Measurements from ENCODE around the gene CTNS. TPM values are rescaled to one million over a fixed set of nuclear protein-coding genes. Genes with fewer than 3 reads are reported as not detected.
"Not testable (repeated sequence)": the region's sequence is repeated elsewhere in the genome, so short reads cannot be mapped to it uniquely, and the experiment has no call there.

The CTNS gene
- total RNA-seq, 1 experiment from 2014 or later = 10.3 TPM

DNA sequence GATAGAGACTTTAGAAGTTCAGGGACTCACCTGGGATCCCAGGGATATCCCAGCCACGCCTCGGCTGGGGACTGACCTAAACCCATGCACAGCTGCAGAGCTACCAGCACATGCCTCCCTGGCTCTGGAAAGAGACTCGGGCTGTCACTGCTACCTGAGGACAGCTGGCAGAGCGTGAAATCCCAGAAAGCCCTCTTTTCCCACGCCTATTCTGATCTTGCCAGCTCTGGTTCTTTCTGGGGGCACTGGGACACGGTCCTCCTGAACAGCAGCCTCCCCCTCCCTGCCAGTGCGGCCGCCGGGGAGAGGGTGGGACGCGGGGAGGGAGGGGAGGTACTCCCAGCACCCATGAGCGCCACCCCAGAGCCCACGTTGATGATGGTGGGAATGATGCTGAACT lies 48.6 kb downstream of the CTNS start:
- DNase-seq (ENCODE audit: low read depth) = no peak

DNA sequence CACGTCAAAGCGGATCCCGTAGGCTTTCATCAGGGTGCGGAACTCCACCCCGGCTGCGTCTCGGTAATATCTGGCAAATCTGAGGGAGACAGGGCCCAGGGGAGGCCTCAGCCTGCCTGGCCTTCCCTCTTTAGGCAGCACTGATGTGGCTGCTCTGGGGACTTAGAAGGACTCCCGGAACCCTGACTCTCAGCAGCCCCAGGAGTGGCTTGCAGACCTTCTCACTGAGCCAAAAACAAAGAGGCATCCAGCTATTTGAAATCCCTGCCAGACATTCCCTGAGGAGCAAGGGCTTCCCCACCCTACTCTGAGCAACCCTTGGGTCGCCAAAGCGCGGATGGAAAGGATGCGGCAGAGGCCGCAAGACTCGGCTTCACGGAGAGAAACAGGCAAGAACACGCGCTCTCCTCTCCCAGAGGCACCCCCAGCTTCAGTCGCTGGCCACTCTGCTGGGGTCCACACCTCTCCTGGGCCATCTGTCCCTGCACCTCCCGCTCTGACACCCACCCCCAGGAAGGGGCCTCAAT lies 51.5 kb downstream of the CTNS start:
- DNase-seq (ENCODE audit: low read depth) = no peak

DNA sequence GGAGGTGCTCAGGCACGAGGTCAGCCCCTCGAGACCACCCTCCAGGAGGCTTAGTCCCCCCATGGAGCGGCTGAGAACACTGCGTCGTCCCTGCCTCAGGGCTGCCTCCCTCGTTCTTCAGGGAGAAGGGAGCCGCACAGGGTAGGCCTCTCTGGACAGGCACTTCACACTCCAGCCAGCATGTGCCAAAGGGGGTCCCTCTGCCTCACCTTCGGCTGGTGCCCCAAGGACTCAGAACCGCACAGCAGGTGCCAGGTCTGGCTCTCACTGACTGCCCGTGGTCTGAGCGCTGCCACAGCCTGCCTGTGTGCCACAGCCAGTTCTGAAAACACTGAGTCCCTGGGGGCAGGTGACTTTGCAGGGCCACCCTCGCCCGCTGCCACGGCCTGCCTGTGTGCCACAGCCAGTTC lies 52.3 kb downstream of the CTNS start:
- DNase-seq (ENCODE audit: low read depth) = no peak

DNA sequence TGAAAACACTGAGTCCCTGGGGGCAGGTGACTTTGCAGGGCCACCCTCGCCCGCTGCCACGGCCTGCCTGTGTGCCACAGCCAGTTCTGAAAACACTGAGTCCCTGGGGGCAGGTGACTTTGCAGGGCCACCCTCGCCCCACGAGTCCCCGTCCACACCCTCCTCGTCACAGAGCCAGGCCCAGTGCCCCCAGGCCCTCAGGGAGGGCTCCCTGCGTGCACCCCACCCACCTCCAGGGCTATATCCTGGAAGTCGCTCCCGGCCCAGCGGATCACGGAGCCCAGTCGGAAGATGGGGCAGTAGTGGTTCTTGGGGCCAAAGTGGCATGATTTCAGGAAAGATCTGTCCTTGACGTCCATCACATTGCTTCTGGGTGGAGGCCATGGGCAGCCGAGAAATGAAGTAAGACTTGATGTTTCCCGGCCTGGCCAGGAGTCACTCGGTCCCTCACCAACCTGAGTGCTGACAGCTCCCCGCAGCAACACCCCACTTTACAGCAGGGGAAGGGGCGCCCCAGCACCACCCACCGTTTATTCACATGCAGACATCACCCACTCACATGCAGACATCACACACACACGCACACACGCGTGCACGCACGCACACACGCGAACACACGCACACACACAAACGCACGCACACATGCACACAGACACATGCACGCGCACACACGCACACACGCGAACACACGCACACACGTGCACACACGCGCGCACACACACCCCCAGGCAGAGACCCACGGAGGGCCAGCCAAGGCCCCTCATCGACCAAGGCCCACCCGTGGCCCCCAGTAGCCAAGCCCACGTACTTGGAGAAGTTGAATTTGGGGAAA lies 52.9 kb downstream of the CTNS start:
- no peak for DNase-seq (ENCODE audit: low read depth)

DNA sequence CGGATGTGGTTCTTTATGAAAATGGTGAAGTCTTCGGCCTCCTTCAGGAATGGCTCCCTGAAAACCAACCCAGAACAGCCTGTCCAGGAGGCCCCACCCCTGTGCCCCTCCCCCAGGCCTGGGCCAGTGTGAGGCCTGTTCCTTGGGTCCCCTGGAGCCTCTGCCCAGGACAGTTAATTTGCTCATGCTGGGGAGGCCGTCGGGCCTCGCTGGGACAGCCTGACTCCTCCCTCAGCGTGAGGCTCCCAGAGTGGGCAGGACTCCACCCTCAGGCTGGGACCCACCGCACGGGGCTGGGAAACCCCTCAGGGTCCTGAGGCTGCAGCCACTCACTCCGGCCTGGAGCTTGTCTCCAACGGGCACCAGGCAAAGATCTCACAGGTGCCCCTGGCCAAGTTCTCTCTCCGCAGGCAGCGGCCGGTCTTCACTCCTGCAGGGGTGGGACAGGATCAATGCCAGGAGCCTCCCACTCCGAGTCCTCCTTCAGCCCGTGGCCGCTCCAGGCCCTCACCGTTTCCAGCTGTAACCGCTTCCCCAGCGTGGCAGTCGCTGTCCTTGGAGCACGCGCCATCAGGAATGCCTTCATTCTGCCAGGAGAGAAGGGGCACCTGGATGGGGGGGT lies 53.6 kb downstream of the CTNS start:
- DNase-seq (ENCODE audit: low read depth) = no peak

DNA sequence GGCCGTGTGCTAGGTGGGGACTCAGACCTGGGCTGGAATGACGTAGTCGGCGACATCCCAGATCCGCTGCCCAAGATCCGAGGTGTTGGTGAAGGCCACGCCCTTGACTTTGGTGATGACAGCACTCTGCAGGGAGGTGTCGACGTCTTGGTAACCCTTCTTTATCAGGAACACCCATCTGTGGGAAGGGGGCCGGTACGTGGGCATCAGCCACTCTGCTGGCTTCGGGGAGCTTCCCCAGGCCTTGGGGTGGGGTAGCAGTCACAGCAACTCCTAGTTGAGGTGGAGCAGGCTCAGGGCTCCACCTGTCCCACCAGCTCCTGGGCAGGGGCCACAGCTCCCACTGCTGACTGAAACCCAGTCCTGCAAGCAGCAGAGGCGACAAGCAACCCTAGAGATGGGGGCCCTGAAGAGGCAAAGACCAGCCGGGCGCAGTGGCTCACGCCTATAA lies 55.1 kb downstream of the CTNS start:
- DNase-seq (ENCODE audit: low read depth) = no peak

DNA sequence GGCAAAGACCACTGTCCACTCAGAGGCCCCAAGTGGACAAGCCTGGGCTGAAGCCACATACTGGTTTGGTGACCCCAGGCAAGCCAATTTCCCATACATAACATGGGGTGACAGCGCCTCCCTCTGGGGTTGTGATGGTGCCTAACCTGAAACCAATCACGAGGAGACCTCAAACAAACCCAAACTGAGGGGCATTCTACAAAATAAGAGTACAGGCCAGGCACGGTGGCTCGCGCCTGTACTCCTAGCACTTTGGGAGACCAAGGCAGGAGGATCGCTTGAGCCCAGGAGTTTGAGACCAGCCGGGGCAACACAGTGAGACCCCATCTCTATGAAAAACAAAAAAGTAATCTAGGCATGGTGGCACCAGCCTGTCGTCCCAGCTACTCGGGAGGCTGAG lies 55.8 kb downstream of the CTNS start:
- no peak for DNase-seq (ENCODE audit: low read depth)

DNA sequence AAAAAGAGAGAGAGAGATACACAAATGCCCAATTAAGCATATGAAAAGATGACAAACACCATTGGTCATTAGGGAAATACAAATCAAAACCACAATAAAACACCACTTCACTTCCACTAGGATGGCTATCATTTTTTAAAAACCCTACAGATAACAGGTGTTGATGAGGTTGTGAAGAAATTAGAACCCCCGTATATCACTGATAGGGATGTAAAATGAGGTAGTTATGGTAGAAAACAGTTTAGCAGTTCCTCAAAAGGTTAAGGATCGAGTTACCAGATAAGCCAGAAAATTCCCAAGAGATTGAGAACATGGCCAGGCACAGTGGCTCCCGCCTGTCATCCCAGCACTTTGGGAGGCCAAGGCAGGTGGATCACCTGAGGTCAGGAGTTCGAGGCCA lies 56.6 kb downstream of the CTNS start:
- no peak for DNase-seq (ENCODE audit: low read depth)

DNA sequence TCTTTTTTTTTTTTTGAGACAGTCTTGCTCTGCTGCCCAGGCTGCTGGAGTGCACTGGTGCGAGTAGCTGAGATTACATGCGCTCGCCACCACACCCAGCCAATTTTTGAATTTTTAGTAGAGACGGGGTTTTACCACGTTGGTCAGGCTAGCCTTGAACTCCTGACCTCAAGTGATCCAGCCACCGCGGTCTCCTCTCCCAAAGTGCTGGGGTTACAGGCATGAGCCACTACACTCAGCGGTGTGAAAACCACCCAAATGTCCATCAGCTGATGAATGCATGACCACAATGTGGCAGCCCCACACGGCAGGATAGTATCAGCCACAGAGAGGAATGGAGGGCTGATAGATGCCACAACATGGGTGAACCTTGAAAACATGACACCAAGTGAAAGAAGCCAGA lies 57.3 kb downstream of the CTNS start:
- no peak for DNase-seq (ENCODE audit: low read depth)

DNA sequence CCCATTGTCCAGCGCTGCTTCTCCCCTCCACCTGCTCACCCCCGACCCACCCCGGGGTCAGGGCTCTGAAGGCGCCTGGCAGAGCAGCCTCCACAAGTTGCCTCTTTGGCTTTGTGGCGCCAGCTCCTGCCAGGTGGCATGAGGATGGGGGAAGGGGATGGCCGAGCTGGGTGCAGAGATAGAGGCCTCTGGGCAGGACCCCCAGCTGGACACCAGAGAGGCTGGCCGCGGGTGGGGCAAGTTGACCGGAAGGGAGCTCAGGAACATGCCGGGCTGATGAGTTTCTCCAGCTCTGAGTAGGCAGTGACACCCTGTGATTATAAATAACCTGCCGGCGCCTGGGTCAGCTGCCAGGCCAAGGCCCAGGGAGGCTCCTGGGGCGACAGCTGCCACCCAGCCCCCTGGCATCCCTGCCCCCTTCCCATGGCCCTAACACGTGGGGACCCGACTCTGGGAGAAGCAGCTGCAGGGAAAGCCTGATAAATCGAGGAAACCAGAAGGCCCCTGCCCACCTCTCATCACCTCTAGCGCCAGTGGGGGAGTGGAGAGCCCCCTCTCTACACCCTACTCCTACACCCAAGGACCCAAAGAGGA lies 58.7 kb downstream of the CTNS start:
- no peak for DNase-seq (ENCODE audit: low read depth)

DNA sequence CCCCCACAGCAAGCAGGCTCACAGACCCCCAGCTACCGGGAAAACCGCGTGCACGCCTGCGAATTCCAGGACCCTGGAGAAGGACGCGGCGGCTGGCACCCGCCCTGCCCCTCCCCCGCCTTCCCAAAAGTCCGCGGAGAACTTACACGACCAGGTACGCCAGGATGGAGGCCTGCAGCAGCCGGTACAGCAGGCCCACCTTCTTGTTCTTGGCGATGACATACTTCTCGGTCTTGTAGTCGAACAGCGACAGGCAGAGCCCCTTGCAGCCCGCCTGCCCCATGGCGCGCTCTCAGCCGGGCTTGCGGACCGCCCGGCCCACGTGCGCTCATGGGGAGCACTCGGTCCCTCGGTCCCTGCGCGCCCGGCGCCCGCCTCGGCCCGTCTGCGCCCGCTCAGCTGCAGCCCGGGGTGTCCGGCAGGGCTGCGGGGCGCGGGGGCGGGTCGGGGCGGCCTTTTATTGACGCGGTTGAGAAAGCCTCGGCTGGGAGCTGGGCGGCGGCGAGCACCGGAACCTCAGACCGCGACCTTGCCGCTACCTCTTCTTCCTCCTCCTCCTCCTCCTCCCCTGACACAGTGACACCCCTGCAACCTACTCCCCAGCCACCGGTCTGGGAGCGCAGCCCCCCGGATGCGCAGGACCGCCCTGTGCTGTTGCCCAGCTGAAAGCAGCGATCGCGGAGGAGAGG lies 59.3 kb downstream of the CTNS start, which contains the start of gene P2RX5:
TSS of gene P2RX5 (minus strand) at position 433 of the 689 bp plus-strand sequence. CDS start at position 283, 150 bp downstream.
- DNase-seq (ENCODE audit: low read depth) = no peak

DNA sequence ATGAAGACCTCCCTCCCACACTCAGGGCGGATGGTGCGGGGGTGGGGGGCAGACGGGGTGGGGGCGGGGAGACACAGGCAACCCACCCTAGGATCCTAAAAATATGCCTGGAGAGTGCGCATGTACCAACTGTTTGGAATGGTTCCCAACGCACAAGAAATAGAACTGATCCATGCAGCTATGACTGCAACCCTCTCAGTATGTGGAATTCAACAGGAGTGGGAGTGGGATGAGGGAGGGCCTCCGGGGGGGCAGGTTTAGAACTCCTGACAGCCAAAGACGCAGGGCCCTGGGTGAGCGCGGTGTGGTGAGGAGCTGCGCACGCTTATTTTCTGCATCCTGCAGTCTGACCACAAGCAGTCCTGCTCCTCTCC lies 60.5 kb downstream of the CTNS start:
- DNase-seq (ENCODE audit: low read depth) = no peak

DNA sequence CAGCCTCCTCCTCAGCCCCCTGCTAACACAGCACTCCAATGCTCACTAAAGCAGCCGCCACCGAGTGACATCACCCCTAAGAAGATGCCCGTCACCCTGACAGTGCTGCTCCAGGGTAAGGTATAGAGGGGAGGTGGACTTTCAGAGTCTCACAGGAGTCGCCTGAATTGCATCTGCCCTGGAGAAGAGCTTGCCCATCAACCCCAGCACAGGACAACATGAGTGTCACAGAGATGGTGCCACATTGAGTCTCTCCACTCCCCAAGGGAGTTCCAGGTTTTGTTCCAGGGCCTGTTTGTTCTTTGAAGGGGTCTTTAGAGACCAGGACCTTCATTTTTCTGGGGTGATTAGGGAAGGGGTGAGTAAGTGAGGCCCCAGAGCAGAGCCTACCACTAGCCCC lies 61.6 kb downstream of the CTNS start:
- no peak for DNase-seq (ENCODE audit: low read depth)

DNA sequence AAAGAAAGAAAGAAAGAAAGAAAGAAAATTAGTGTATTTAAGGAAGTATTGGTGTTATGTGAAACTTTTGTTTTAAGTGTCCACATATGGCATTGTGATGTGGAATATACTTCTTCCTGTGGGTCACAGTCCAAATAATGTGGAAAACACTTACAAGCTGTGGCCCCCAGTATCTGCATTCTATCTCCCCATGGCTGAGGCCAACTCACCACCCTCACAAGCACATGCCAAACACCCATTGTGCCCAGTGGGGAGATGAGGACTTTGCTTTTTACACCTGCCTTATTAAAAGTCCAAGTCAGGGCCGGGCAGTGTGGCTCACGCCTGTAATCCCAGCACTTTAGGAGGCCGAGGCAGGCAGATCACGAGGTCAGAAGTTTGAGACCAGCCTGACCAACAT lies 63.4 kb downstream of the CTNS start:
- DNase-seq (ENCODE audit: low read depth) = no peak

DNA sequence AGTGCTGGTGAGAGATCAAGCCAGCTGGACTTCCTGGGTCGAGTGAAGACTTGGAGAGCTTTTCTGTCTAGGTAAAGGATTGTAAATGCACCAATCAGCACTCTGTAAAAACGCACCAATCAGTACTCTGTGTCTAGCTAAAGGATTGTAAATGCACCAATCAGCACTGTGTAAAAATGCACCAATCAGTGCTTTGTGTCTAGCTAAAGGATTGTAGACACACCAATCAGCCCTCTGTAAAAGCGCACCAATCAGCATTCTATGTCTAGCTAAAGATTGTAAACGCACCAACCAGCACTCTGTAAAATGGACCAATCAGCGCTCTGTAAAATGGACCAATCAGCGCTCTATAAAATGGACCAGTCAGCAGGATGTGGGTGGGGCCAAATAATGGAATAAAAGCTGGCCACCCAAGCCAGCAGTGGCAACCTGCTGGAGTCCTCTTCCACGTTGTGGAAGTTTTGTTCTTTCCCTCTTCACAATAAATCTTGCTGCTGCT lies 65.5 kb downstream of the CTNS start:
- DNase-seq (ENCODE audit: low read depth) = not testable (repeated sequence)

DNA sequence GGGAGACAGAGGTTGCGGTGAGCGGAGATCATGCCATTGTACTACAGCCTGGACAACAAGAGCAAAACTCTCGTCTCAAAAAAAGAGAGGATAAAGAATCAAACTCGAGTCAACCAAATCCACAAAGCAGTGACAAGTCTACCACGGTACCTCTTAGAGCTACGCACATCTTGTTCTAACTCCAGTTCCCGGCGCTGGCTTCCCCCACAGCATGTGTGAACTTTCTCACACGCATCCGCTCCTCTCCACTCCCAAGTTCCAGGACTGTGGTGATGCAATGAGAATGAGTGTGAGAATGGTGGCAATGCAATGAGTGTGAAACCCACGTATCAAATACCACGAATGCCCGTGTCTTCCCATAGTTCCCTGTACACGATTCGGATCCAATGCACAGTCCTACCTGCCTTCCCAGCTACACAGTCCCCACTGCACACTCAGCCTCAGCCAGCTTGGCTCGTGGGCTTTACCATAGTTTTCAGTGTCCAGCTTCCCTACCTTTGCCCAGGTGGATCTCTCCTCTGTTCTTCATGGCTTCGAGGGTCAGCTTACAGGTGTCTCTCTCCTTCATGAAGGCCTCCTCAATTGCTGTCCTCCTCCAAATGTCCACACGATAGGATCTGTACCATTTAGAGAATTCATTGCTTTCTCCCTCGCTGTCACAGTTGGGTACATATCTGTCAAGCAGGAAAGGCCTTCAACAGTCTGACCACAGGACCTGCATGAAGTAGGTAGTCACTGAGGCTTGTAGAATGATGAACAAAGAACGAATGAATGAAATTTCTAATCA lies 68.6 kb downstream of the CTNS start:
- no peak for DNase-seq (ENCODE audit: low read depth)

DNA sequence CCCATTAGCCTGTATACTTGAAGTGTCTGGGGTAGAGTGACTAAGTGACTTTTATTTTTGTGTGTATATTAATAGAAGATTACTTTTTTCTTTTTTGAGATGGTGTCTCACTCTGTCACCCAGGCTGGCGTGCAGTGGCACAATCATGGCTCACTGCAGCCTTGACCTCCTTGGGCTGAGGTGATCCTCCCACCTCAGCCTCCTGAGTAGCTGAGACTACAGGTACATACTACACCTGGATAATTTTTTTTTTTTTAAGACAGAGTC lies 69.1 kb downstream of the CTNS start:
- DNase-seq (ENCODE audit: low read depth) = not testable (repeated sequence)

DNA sequence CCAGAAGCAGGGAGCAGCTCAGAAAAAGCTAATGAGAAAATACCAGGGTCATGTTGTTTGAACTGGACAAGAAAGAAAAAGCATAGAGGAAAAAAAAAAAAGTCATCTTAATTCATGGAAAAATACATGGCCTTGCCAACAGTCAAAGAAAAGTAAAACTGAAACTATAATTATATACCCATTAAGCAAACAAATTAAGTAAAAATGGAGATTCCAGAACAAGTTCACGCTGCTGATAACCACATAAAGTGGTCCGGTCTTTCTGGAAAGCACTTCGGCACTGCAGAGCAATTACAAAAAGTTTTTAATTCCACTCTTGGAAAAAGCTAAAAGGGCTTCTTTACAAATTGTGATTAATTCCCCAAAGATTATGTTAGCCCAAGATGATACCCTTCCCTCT lies 71.8 kb downstream of the CTNS start:
- DNase-seq (ENCODE audit: low read depth) = no peak

DNA sequence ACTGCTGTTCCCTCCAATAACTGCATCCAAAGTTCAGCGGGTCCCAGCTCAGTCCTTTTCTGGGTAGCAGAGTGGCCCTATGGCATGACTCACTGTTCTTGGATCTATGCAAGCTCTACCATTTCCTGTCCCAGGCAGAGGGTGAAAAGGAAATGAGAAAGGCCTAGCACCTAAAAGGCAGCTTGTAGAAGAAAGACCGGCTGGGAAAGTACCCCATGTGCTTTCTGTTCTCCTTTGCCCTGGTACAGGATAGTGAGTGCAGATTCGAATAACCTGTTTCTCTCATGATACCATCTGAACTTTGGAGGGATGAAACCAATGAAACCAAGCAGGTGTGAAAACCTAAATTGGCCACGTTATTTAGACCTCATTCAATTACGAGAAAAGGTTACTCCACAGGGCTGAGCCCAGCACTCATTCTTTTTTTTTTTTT lies 74.4 kb downstream of the CTNS start:
- DNase-seq (ENCODE audit: low read depth) = peak; percentile 66

All from RPMI7951 (cell line).